Peyer's patch (tissue), 4 donors: ENCODE data around the gene BLCAP. TPM values are rescaled to one million over a fixed set of nuclear protein-coding genes. Genes with fewer than 3 reads are reported as not detected.

Source experiments
- DNase-seq, 3 donors: peaks; one replicate each; pipeline ENCODE4 v3.0.0-alpha.2; 2017 to 2019
- H3K27ac ChIP-seq, 4 donors: fragments of 200-600 bp; sonication (generic); one replicate each; pipeline ENCODE4 v1.5.1; 2016 to 2019
- H3K27me3 ChIP-seq, 2 donors: fragments of 200-600 bp; sonication (generic); one replicate each; pipeline ENCODE4 v1.5.1; 2019
- H3K36me3 ChIP-seq, 3 donors: fragments of 200-600 bp; sonication (generic); one replicate each; pipeline ENCODE4 v1.5.1; 2016 to 2019
- H3K4me1 ChIP-seq, 4 donors: fragments of 200-600 bp; sonication (generic); one replicate each; pipeline ENCODE4 v1.5.1; 2016 to 2019
- H3K4me3 ChIP-seq, 4 donors: fragments of 200-600 bp; sonication (generic); 1 replicate in 3 of 4; 2 replicates in 1 of 4; pipeline ENCODE4 v1.5.1; 2016 to 2019; ENCODE audit warnings: mild to moderate bottlenecking in 1 of 4
- H3K9me3 ChIP-seq, 4 donors: fragments of 200-600 bp; sonication (generic); one replicate each; pipeline ENCODE4 v1.5.1; 2016 to 2019; ENCODE audit warnings: mild to moderate bottlenecking in 1 of 4
- POLR2A ChIP-seq, 2 donors: fragments of 450-650 bp; IDR thresholded peaks; one replicate each; pipeline ENCODE4 v1.5.1; 2017; ENCODE audit warnings: antibody characterized with exemption in 2 of 2, mild to moderate bottlenecking in 2 of 2, moderate library complexity in 2 of 2
- total RNA-seq, 4 donors: library from RNA; depleted of rRNA; stranded (reverse); fragments of >200 nt; gene quantifications; one replicate each; pipeline ENCODE4 v1.1.0, GENCODE V29; 2016
- TF ChIP-seq, protein P1 (sequence below), 6 experiments: fragments of 450-650 bp in 4 of 6; fragments of 200-600 bp in 2 of 6; sonication (generic) in 1 of 6; IDR thresholded peaks; one replicate each; pipeline ENCODE4 v1.5.1; 2017 to 2019; ENCODE audit warnings: antibody characterized with exemption in 6 of 6, mild to moderate bottlenecking in 3 of 6, moderate library complexity in 1 of 6

Gene BLCAP
- total RNA-seq, 4 donors from 2014 or later = 44.6 to 129 (median 118) TPM

DNA sequence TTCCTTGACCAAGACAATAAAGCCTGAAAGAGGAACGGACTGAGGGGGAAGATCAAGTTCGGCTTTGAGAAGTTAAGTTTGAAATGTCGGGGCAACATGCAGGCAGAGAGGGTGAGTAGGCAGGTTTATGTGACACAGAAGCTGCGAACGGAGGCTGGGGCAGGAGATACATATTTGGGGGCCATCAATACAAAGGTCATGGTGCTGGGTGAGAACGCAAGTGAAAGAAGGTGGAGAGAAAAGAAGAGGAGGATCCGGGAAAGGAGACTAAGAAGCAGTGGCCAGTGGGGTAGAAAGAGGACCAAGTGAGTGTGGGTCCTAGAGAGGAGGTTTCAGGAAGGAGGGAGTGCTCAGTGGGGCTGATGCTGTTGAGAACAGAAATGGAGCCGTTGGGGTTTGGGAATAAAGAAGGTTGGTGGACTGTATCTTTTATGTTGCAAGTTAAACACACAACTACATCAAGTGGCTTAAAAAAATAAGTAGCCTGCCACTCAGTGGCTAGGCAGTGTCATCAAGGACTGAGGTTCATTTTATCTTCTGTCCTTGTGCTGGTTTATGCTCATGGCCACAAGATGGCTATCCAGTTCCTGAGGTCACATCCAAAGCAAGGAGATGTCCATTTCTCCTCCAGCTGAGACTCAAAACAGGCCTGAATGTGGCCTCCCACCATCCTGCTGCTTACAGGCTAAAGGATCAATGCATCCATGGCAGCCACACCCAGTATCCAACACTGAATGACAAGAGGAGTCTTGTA is 1.7 kb upstream of the BLCAP start:
- H3K4me3 ChIP-seq = no peak overlapping the region
- DNase-seq = peak in 1 of 3 donors; percentile 30
- TF ChIP-seq, protein P1, sequence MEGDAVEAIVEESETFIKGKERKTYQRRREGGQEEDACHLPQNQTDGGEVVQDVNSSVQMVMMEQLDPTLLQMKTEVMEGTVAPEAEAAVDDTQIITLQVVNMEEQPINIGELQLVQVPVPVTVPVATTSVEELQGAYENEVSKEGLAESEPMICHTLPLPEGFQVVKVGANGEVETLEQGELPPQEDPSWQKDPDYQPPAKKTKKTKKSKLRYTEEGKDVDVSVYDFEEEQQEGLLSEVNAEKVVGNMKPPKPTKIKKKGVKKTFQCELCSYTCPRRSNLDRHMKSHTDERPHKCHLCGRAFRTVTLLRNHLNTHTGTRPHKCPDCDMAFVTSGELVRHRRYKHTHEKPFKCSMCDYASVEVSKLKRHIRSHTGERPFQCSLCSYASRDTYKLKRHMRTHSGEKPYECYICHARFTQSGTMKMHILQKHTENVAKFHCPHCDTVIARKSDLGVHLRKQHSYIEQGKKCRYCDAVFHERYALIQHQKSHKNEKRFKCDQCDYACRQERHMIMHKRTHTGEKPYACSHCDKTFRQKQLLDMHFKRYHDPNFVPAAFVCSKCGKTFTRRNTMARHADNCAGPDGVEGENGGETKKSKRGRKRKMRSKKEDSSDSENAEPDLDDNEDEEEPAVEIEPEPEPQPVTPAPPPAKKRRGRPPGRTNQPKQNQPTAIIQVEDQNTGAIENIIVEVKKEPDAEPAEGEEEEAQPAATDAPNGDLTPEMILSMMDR (IDR thresholded peaks at IDR 0.05) = peak in 2 of 6 experiments; percentile 10 to 11
- TF ChIP-seq POLR2A (IDR thresholded peaks at IDR 0.05) = no peak
- H3K9me3 ChIP-seq = no peaks in the 10 kb centered on the region
- no peaks in the 10 kb centered on the region for H3K36me3 ChIP-seq
- no peaks in the 10 kb centered on the region for H3K27me3 ChIP-seq
- peak overlapping the region in 1 of 4 donors; percentile 96 for H3K27ac ChIP-seq
- H3K4me1 ChIP-seq = peaks cover 0 to 26% (median 11%) of the 10 kb centered on the region in 4 donors

DNA sequence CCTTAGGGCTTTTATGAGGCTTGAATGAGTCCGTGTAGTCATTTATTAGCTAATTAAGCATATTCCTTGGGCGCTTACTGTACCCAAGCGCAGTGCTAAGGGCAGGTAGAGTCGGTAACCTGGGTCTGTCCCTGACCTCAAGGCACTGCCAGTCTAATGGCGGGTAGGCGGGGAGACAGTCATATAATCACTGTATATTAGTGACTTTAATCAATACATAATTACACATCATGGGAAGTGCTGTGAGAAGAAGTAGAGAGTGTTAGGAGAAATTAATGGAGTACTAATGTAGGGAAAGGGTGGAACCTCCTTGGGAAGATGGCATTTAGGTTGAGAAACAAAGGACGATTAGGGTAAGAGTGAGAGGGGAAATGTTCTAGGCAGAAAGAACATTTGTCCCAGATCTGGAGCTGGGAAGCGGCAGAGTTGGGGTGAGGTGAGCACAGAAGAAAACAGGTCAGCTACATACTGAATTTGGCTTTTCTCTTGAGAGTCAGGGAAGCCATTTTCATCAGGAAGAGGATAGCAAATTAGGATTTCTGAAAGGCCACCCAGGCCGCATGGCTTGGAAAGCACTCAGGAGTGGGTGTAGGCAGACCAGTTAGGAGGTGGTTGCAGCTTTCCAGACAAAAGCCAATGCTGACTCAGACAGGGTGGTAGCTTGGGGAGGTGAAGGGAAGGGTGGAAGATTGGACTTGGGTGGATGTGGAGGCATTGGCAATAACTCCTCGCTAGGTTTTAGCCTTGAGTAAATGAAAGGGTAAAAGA is 954 bp upstream of the BLCAP start:
- Histone ChIP-seq H3K4me3 (peak overlapping the region; percentile 75 to 99 (median 94)), H3K27ac (peak overlapping the region; percentile 91 to 98 (median 96)), H3K9me3 (no peaks in the 10 kb centered on the region), H3K4me1 (peaks cover 0 to 34% (median 11%) of the 10 kb centered on the region in 4 donors), H3K27me3 (no peaks in the 10 kb centered on the region), H3K36me3 (no peaks in the 10 kb centered on the region)
- peak in 1 of 3 donors; percentile 27 for DNase-seq
- TF ChIP-seq POLR2A (IDR thresholded peaks at IDR 0.05) = no peak
- TF ChIP-seq, protein P1 (IDR thresholded peaks at IDR 0.05) = no peak

DNA sequence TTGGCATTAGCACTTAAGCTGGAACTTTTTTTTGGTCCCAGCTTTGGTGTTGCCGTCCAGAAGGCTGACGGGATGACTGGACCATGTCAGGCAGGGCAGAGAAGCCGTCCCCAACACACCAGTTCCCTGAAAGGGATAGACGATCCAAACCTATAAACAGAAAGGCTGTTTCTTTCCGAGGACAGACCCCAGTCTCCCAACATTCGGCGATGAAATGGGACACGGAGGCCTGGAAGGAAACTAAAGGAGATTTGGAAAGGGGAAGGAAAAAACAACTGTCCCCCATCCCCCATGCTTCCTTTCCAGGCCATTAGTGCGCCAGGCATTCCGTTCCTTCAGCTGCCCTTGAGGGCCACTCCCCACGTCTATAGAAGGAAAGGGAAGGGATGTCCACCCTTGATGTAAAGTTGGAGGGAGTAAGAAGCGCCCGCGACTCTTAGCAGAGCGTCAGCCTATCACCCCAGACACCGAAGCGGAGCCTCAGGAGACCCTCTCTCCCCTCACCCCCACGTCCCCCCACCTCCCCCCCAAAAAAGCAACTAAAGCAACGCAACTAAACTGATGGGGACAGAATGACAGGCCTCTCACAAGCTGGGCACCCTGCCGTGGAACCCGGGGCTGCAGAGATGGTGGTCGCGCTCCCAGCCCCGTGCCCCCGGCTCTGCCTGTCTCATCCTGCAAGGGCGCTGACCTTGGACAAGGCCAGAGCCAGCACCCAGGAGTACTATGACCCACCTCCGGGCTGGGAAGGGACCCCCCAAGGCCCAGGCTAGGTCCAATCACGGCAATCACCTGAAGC is 638 bp downstream of the BLCAP start:
- TF ChIP-seq, protein P1 (IDR thresholded peaks at IDR 0.05) = no peak
- no peak for TF ChIP-seq POLR2A (IDR thresholded peaks at IDR 0.05)
- Histone ChIP-seq H3K4me1 (peaks cover 0 to 48% (median 11%) of the 10 kb centered on the region in 4 donors), H3K9me3 (no peaks in the 10 kb centered on the region), H3K27ac (peak overlapping the region; percentile 91 to 98 (median 96)), H3K36me3 (no peaks in the 10 kb centered on the region), H3K27me3 (no peaks in the 10 kb centered on the region), H3K4me3 (peak overlapping the region; percentile 75 to 99 (median 94))
- peak in 1 of 3 donors; percentile 56 for DNase-seq

DNA sequence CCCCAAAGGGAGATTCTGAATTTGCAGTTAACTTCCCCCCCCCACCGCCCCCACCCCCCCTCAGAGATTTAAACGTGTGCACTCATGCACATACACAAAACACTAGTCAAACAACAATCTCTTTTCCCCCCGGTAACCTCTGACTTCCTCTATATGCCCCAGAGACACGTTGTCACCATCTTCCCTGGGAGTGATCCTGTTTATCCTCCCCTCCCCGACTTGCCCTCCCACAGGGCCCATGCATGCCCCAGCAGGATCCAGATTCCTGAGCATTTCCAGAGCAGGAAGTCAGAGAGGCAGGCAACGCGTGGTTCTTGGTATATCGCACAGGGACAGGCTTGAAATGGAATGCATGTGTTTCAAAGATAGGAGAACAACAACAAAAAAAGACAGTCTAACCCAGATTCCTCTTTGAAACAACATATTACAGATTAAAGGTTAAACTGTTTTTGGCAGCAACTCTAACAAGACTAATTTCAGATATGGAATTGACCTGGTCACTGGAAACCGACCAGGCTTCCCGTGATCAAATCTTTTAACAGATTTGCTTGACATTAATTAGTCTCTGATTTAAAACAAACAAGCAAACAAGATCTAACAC is 1.3 kb downstream of the BLCAP start:
- TF ChIP-seq, protein P1 (IDR thresholded peaks at IDR 0.05) = no peak
- TF ChIP-seq POLR2A (IDR thresholded peaks at IDR 0.05) = no peak
- Histone ChIP-seq H3K36me3 (no peaks in the 10 kb centered on the region), H3K4me3 (peak overlapping the region; percentile 75 to 99 (median 94)), H3K27ac (peak overlapping the region; percentile 91 to 98 (median 96)), H3K9me3 (no peaks in the 10 kb centered on the region), H3K27me3 (no peaks in the 10 kb centered on the region), H3K4me1 (peaks cover 0 to 49% (median 11%) of the 10 kb centered on the region in 4 donors)
- peak in 1 of 3 donors; percentile 47 for DNase-seq

DNA sequence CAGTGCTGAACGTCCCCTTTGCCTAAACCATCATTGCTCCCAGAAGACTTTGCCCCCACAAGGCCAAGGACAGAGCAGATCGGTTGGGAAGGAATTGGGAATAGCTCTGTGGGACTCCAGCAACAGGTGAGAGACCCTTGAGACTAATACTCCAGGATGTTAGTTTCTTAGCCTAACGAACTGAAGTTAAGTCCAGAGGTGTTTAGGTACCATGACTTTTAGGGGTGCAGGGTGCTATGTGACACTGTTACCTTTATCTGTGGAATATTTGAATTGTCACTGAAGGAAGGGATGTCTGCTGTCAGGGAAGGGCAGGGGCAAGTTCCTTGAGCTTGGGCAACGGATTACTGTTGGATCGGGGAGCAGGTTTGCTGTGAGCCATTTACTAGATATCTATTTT is 1.9 kb downstream of the BLCAP start:
- no peaks in the 10 kb centered on the region for H3K36me3 ChIP-seq
- H3K27me3 ChIP-seq = no peaks in the 10 kb centered on the region
- H3K27ac ChIP-seq = peak overlapping the region in 3 of 4 donors; percentile 91 to 98 (median 96)
- TF ChIP-seq POLR2A (IDR thresholded peaks at IDR 0.05) = no peak
- TF ChIP-seq, protein P1 (IDR thresholded peaks at IDR 0.05) = no peak
- no peaks in the 10 kb centered on the region for H3K9me3 ChIP-seq
- H3K4me3 ChIP-seq = peak overlapping the region in 2 of 4 donors; percentile 90 to 98
- peaks cover 0 to 49% (median 11%) of the 10 kb centered on the region in 4 donors for H3K4me1 ChIP-seq
- peak in 1 of 3 donors; percentile 37 for DNase-seq
